Measurements from ENCODE around the gene MEX3A. TPM values are rescaled to one million over a fixed set of nuclear protein-coding genes. Genes with fewer than 3 reads are reported as not detected.
"Not testable (repeated sequence)": the region's sequence is repeated elsewhere in the genome, so short reads cannot be mapped to it uniquely, and the experiment has no call there.

The MEX3A gene
- total and polyA plus RNA-seq, 3 donors from 2014 or later, result 0.87 to 3.0 (median 2.4) TPM

DNA sequence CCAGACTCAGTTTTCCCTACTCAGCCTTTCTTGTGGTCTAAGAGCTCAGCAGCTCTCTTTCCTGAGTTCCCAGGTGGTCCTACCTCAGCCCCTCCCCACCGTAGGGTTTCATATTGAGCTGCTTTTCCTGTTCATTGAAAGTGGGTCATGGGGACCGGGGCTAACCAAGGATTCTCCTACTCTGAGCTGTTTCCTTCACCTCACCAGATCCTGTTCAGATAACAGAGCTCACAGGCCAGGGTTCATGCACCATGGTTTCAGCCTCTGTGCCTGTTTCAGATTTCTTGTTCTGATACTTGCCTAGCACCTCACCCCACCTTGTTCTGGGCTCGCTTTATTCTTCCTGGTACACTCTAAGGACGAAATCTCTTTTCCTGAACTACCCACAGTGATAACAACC, 37.2 kb downstream of the MEX3A start:
- no peak for DNase-seq
- Histone ChIP-seq H3K27me3 (no peaks in the 10 kb centered on the region), H3K27ac (no peak overlapping the region), H3K9me3 (no peaks in the 10 kb centered on the region), H3K36me3 (ENCODE audit: low read depth, missing control alignments) (no peaks in the 10 kb centered on the region), H3K4me1 (no peaks in the 10 kb centered on the region), H3K4me3 (no peak overlapping the region)
- TF ChIP-seq, protein P1, sequence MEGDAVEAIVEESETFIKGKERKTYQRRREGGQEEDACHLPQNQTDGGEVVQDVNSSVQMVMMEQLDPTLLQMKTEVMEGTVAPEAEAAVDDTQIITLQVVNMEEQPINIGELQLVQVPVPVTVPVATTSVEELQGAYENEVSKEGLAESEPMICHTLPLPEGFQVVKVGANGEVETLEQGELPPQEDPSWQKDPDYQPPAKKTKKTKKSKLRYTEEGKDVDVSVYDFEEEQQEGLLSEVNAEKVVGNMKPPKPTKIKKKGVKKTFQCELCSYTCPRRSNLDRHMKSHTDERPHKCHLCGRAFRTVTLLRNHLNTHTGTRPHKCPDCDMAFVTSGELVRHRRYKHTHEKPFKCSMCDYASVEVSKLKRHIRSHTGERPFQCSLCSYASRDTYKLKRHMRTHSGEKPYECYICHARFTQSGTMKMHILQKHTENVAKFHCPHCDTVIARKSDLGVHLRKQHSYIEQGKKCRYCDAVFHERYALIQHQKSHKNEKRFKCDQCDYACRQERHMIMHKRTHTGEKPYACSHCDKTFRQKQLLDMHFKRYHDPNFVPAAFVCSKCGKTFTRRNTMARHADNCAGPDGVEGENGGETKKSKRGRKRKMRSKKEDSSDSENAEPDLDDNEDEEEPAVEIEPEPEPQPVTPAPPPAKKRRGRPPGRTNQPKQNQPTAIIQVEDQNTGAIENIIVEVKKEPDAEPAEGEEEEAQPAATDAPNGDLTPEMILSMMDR (IDR thresholded peaks at IDR 0.05), result no peak
- no peak for TF ChIP-seq POLR2A (IDR thresholded peaks at IDR 0.05)
- intact Hi-C loops (cut with DNase I; ENCODE audit: low total_unique reads), result no loop called here
- WGBS, 2 donors, result 90 to 93% methylated on average over 4 of the region's 4 CpGs

DNA sequence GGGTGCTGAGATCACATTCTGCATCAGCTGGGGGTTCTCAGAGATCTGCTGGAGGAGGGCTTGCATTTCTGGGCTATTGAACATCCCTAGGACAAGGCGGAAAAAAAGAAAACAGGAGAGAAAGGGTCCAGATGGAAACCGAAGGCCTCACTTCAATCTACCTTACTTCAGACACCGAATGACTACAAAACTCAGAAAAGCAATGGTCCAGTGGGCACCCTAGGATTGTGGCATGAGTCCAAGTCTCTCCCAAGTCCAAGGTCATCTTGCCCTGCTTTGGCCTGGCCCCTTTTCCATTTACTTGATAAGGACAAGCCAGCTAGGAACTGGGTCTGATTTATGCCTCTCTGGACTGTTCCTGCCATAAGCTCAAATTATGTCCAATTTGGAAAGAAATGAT, 39.4 kb downstream of the MEX3A start:
- Histone ChIP-seq H3K27me3 (no peaks in the 10 kb centered on the region), H3K36me3 (ENCODE audit: low read depth, missing control alignments) (no peaks in the 10 kb centered on the region), H3K4me1 (no peaks in the 10 kb centered on the region), H3K9me3 (no peaks in the 10 kb centered on the region), H3K4me3 (no peak overlapping the region), H3K27ac (no peak overlapping the region)
- TF ChIP-seq POLR2A (IDR thresholded peaks at IDR 0.05), result no peak
- TF ChIP-seq, protein P1 (IDR thresholded peaks at IDR 0.05), result no peak
- no peak for DNase-seq
- intact Hi-C loops (cut with DNase I; ENCODE audit: low total_unique reads), result no loop called here
- WGBS, 2 donors, result 68 to 82% methylated on average over 3 of the region's 3 CpGs

DNA sequence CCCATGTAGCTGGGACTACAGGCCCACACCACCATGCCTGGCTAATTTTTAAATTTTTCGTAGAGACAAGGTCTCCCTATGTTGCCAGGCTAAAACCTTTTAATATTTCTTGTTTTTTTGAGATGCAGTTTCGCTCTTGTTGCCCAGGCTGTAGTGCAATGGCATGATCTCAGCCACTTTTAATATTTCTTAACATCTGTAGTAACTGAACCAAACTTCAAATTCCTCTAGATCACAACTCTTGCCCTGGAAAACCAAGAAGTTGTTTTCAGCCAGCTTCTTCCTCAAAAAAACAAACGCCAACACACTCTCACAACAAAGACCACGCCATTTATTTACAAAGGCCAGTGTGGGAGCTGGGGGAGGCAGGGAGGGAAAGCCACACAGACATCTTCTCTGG, 47.3 kb downstream of the MEX3A start:
- whole genome bisulfite sequencing, 2 donors, result 89 to 91% methylated on average over 4 of the region's 4 CpGs
- H3K27ac ChIP-seq; DNase-seq; H3K27me3 ChIP-seq; H3K36me3 ChIP-seq (ENCODE audit: low read depth, missing control alignments); H3K4me3 ChIP-seq; H3K4me1 ChIP-seq; H3K9me3 ChIP-seq; intact Hi-C loops (cut with DNase I; ENCODE audit: low total_unique reads): not testable (repeated sequence)

DNA sequence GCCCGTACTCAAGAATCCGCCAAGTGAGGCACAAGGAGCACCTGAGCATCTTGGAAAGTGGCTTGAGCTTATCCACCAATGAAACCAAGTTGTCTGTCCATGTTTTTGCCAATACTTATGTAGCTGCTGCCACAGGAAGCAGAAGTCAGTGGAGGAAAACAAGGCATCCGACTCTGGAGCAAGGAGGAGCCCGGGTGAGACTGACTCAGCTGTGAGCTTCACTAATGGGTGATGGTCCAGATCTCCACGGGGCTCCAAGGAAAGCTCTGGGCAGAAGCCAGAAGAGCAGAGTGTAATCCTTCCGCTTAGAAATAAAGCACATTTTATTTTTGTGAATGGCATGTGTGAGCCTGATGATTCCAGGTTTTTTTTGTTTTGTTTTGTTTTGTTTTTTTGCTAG, 49.3 kb downstream of the MEX3A start:
- Histone ChIP-seq H3K4me1 (no peaks in the 10 kb centered on the region), H3K4me3 (no peak overlapping the region), H3K9me3 (no peaks in the 10 kb centered on the region), H3K27me3 (no peaks in the 10 kb centered on the region), H3K27ac (no peak overlapping the region), H3K36me3 (ENCODE audit: low read depth, missing control alignments) (no peaks in the 10 kb centered on the region)
- WGBS, 2 donors, result 33 to 42% methylated on average over 6 of the region's 6 CpGs
- intact Hi-C loops (cut with DNase I; ENCODE audit: low total_unique reads), result no loop called here
- TF ChIP-seq POLR2A (IDR thresholded peaks at IDR 0.05), result no peak
- TF ChIP-seq, protein P1 (IDR thresholded peaks at IDR 0.05), result no peak
- DNase-seq, result no peak

DNA sequence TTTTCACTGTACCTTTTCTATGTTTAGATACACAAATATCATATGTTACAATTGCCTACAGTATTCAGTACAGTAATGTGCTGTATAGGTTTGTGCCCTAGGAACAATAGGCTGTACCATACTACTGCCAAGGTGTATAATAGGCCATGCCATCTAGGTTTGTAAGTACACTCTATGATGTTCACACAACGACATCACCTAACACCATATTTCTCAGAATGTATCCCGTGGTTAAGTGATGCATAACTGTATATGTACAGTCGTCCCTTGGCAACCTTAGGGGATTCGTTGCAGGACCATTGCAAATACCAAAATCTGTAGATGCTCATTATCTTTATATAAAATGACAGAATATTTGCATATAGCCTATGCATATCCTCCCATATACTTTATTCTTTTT, 55.7 kb downstream of the MEX3A start:
- WGBS, 2 donors, result 88 to 90% methylated on average over 4 of the region's 4 CpGs
- Histone ChIP-seq H3K9me3 (no peaks in the 10 kb centered on the region), H3K27ac (no peak overlapping the region), H3K27me3 (no peaks in the 10 kb centered on the region), H3K4me3 (no peak overlapping the region), H3K36me3 (ENCODE audit: low read depth, missing control alignments) (no peaks in the 10 kb centered on the region), H3K4me1 (no peaks in the 10 kb centered on the region)
- intact Hi-C loops (cut with DNase I; ENCODE audit: low total_unique reads), result no loop called here
- TF ChIP-seq, protein P1 (IDR thresholded peaks at IDR 0.05), result no peak
- TF ChIP-seq POLR2A (IDR thresholded peaks at IDR 0.05), result no peak
- DNase-seq, result no peak

All from testis (tissue), 3 donors.